OCI-LY7 (cell line): ENCODE measurements around the gene RPS29.

Experiments
- EZH2phosphoT487 ChIP-seq: fragments of 200-600 bp; sonication (generic); IDR thresholded peaks from 2 replicates; pipeline ENCODE4 v1.6.1; 2018; ENCODE audit warnings: low read depth, borderline replicate concordance, mild to moderate bottlenecking, mixed run types, antibody characterized with exemption, low read length, moderate library complexity, mixed read lengths
- TF ChIP-seq, protein P1 (sequence below): fragments of 200-600 bp; sonication (generic); conservative IDR thresholded peaks from 2 replicates; pipeline ENCODE4 v1.5.1; 2014; ENCODE audit warnings: mild to moderate bottlenecking, antibody characterized with exemption, low read length, moderate library complexity, mixed read lengths

GRCh38 chr14:49545071-49545470 lies 41.1 kb downstream of the RPS29 start:
- TF ChIP-seq, protein P1, sequence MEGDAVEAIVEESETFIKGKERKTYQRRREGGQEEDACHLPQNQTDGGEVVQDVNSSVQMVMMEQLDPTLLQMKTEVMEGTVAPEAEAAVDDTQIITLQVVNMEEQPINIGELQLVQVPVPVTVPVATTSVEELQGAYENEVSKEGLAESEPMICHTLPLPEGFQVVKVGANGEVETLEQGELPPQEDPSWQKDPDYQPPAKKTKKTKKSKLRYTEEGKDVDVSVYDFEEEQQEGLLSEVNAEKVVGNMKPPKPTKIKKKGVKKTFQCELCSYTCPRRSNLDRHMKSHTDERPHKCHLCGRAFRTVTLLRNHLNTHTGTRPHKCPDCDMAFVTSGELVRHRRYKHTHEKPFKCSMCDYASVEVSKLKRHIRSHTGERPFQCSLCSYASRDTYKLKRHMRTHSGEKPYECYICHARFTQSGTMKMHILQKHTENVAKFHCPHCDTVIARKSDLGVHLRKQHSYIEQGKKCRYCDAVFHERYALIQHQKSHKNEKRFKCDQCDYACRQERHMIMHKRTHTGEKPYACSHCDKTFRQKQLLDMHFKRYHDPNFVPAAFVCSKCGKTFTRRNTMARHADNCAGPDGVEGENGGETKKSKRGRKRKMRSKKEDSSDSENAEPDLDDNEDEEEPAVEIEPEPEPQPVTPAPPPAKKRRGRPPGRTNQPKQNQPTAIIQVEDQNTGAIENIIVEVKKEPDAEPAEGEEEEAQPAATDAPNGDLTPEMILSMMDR, result no peak
- no peak for TF ChIP-seq EZH2phosphoT487
